HepG2 (cell line): ENCODE data around the gene CERS4. TPM values are rescaled to one million over a fixed set of nuclear protein-coding genes. Genes with fewer than 3 reads are reported as not detected.

Experiments used
- CREB1 ChIP-seq, 2 experiments: fragments of 450-650 bp in 1 of 2; IDR thresholded peaks; 2 replicates each; pipeline ENCODE4 v1.6.1; 2016 to 2017; ENCODE audit warnings: control low read depth in 1 of 2, mild to moderate bottlenecking in 1 of 2, missing compliant biosample characterization in 1 of 2, missing genetic modification characterization in 1 of 2
- EED ChIP-seq: sonication (generic); formaldehyde crosslinking; IDR thresholded peaks from 2 replicates; pipeline ENCODE4 v1.5.0; 2020; ENCODE audit warnings: mild to moderate bottlenecking, missing genetic modification reagents
- ETV6 ChIP-seq: sonication (generic); formaldehyde crosslinking; conservative IDR thresholded peaks from 2 replicates; pipeline ENCODE4 v1.4.0; 2020; ENCODE audit warnings: missing genetic modification reagents
- PRDM15 ChIP-seq: sonication (generic); formaldehyde crosslinking; IDR thresholded peaks from 2 replicates; pipeline ENCODE4 v1.4.0; 2020; ENCODE audit warnings: missing genetic modification reagents
- RBM39 ChIP-seq: fragments of 200-400 bp; formaldehyde crosslinking; IDR thresholded peaks from one replicate; pipeline ENCODE4 v1.6.1; 2018; ENCODE audit warnings: antibody characterized with exemption, mild to moderate bottlenecking, low read depth, low read length; ENCODE audit not compliant: poor library complexity, severe bottlenecking
- SKI ChIP-seq: fragments of 450-650 bp; IDR thresholded peaks from one replicate; pipeline ENCODE4 v1.6.1; 2018; ENCODE audit warnings: mild to moderate bottlenecking; ENCODE audit not compliant: partially characterized antibody
- TBX2 ChIP-seq: sonication (generic); formaldehyde crosslinking; IDR thresholded peaks from 2 replicates; pipeline ENCODE4 v1.5.0; 2020; ENCODE audit warnings: missing genetic modification reagents, mild to moderate bottlenecking, borderline replicate concordance
- TSC22D2 ChIP-seq: sonication (generic); formaldehyde crosslinking; IDR thresholded peaks from 2 replicates; pipeline ENCODE4 v1.5.1; 2020; ENCODE audit warnings: missing genetic modification reagents, mild to moderate bottlenecking, borderline replicate concordance
- YY1 ChIP-seq: IDR thresholded peaks from 2 replicates; pipeline ENCODE4 v1.6.1; 2011; ENCODE audit warnings: low read length, low read depth, moderate library complexity, mild to moderate bottlenecking; ENCODE audit not compliant: insufficient read depth, insufficient replicate concordance
- ZBTB1 ChIP-seq: sonication (generic); formaldehyde crosslinking; IDR thresholded peaks from 2 replicates; pipeline ENCODE4 v1.4.0; 2020; ENCODE audit warnings: missing genetic modification reagents, borderline replicate concordance
- ZMAT3 ChIP-seq: sonication (generic); formaldehyde crosslinking; conservative IDR thresholded peaks from 2 replicates; pipeline ENCODE4 v1.7.0; 2021; ENCODE audit warnings: missing genetic modification reagents
- ZNF333 ChIP-seq: sonication (generic); formaldehyde crosslinking; IDR thresholded peaks from 2 replicates; pipeline ENCODE4 v1.4.0; 2020; ENCODE audit warnings: mild to moderate bottlenecking, missing genetic modification reagents, borderline replicate concordance
- ZNF33B ChIP-seq: sonication (generic); formaldehyde crosslinking; IDR thresholded peaks from 2 replicates; pipeline ENCODE4 v1.5.1; 2020; ENCODE audit warnings: mild to moderate bottlenecking, missing genetic modification reagents
- ZNF350 ChIP-seq: sonication (generic); formaldehyde crosslinking; IDR thresholded peaks from 2 replicates; pipeline ENCODE4 v1.4.0; 2020; ENCODE audit warnings: mild to moderate bottlenecking, low read depth, missing genetic modification reagents, borderline replicate concordance
- ZNF382 ChIP-seq: sonication (generic); formaldehyde crosslinking; IDR thresholded peaks from 2 replicates; pipeline ENCODE4 v1.5.0; 2020; ENCODE audit warnings: missing genetic modification reagents, mild to moderate bottlenecking, borderline replicate concordance
- ZNF558 ChIP-seq: sonication (generic); formaldehyde crosslinking; IDR thresholded peaks from 2 replicates; pipeline ENCODE4 v1.9.0; 2022; ENCODE audit warnings: mild to moderate bottlenecking, missing genetic modification reagents, borderline replicate concordance
- ZNF746 ChIP-seq: sonication (generic); formaldehyde crosslinking; IDR thresholded peaks from 2 replicates; pipeline ENCODE4 v1.8.0; 2022; ENCODE audit warnings: mild to moderate bottlenecking, missing genetic modification reagents
- ZNF773 ChIP-seq: sonication (generic); formaldehyde crosslinking; IDR thresholded peaks from 2 replicates; pipeline ENCODE4 v1.4.0; 2020; ENCODE audit warnings: missing genetic modification reagents, borderline replicate concordance
- polyA plus RNA-seq, 8 experiments: library from polyadenylated mRNA; depleted of rRNA in 3 of 8; stranded (reverse) in 7 of 8; unstranded in 1 of 8; fragments of >200 nt; fragmentation: Illumina TruSeq in 4 of 8; extraction: Trizol in 4 of 8; gene quantifications; 2 replicates each; pipeline versions ENCODE4 v1.2.1 to v1.2.3, GENCODE V29; 2011 to 2016; ENCODE audit warnings: low read depth in 4 of 8, missing spikeins in 1 of 8, mixed read lengths in 1 of 8; ENCODE audit not compliant: insufficient read depth in 1 of 8
- total RNA-seq, 5 experiments: library from RNA; depleted of rRNA; stranded (reverse); fragments of >200 nt; fragmentation: Illumina TruSeq; extraction: Trizol; gene quantifications; 2 replicates each; pipeline ENCODE4 v1.2.3, GENCODE V29; 2016; ENCODE audit warnings: low read depth in 1 of 5
- TF ChIP-seq, protein P1 (sequence below): sonication (generic); formaldehyde crosslinking; IDR thresholded peaks from 2 replicates; pipeline ENCODE4 v1.4.0; 2020; ENCODE audit warnings: missing genetic modification reagents, borderline replicate concordance

CERS4 gene
- total and polyA plus RNA-seq, 2 of the 13 experiments (the other 11 are each of a cell fraction or from before 2014, with no cell fraction given): 74.7 to 83.5 TPM

DNA sequence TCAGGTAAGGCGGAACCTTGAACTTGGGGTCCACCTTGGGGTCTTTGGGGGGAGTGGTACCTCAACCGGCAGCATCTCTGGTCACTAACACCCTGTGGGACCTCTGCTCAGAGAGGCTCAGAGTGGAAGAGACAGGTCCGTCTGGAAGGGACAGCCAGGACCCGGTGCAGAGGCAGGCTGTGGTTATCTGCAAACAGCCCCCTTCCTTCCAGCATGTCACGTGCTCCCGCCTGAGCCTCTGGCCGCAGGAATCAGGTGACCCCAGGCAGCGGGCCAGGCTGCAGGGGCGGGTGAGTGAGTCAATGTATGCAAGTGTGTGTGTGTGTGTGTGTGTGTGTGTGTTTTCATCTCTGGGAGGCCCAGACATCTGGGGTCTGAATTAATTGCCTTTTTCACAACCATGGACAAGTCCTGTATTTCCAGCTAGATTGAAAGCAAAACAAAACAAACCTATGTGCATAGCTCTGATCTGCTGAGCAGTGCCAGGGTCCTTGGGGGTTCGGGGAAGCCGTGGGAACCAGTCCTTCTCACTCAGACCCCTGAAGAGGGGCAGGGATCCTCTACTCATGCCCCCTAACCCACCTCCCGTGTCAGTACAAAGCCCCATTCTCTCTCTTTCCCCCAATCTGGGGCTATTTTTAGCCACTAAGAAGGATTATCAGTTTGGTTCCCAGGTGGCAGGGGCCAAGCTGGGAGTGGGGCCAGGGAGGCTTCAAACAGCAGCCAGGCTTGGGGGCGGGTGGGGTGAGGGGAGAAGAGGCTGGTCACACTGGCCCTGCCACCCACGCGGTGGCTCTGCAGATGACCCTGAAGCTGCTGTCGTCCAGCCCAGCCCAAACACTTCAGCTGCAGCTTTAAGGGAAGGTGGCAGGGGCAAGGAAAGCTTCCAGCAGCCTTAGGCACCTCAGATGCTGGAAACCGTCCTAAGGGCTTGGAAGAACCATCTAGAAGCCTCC is 31.4 kb downstream of the CERS4 start (continued):
- TF ChIP-seq RBM39 (peak; percentile 73), ZNF33B (no peak), TSC22D2 (CRISPR knock-in tag) (no peak), ZNF746 (0 out of 2 replicates have a peak, but pooled peaks have one; percentile 27), ZNF350 (CRISPR knock-in tag) (peak; percentile 69), ZNF558 (CRISPR knock-in tag) (no peak), ZNF333 (CRISPR knock-in tag) (no peak), TBX2 (CRISPR knock-in tag) (peak; percentile 94), SKI (peak; percentile 53), ZNF382 (no peak), PRDM15 (CRISPR knock-in tag) (no peak), YY1 (no peak), ZBTB1 (CRISPR knock-in tag) (no peak), ZMAT3 (CRISPR knock-in tag) (no peak; the same call in 1 of the 2 replicates), ETV6 (CRISPR knock-in tag) (no peak), CREB1 (IDR thresholded peaks at IDR 0.05) (peak; percentile 12; the same call in 1 of the 2 replicates), CREB1 (CRISPR knock-in tag; IDR thresholded peaks at IDR 0.05) (peak; percentile 47; the same call in 1 of the 2 replicates), ZNF773 (CRISPR knock-in tag) (no peak), EED (no peak)
- TF ChIP-seq, protein P1, sequence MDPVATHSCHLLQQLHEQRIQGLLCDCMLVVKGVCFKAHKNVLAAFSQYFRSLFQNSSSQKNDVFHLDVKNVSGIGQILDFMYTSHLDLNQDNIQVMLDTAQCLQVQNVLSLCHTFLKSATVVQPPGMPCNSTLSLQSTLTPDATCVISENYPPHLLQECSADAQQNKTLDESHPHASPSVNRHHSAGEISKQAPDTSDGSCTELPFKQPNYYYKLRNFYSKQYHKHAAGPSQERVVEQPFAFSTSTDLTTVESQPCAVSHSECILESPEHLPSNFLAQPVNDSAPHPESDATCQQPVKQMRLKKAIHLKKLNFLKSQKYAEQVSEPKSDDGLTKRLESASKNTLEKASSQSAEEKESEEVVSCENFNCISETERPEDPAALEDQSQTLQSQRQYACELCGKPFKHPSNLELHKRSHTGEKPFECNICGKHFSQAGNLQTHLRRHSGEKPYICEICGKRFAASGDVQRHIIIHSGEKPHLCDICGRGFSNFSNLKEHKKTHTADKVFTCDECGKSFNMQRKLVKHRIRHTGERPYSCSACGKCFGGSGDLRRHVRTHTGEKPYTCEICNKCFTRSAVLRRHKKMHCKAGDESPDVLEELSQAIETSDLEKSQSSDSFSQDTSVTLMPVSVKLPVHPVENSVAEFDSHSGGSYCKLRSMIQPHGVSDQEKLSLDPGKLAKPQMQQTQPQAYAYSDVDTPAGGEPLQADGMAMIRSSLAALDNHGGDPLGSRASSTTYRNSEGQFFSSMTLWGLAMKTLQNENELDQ (CRISPR knock-in tag): no peak
